ENCODE measurements around the gene A3GALT2. TPM values are rescaled to one million over a fixed set of nuclear protein-coding genes. Genes with fewer than 3 reads are reported as not detected.

A3GALT2 gene
- total and polyA plus RNA-seq, 2 donors (not counting 1 experiment from before 2014, with no cell fraction given): not detected

- H3K4me3 Mint-ChIP-seq: peak overlapping the region; percentile 98
- peak overlapping the region; percentile 72 for H2AFZ ChIP-seq (ENCODE audit: insufficient read depth, low read depth, low read length, poor library complexity, severe bottlenecking)
Observed at GRCh38 chr1:33350611-33351280, 29.8 kb upstream of the A3GALT2 start.

More at GRCh38 chr1:33350611-33351280, 29.8 kb upstream of the A3GALT2 start:
- H3K9me3 ChIP-seq (ENCODE audit: control extremely low read depth in 1 of 3, control insufficient read depth in 2 of 3, insufficient read depth in 1 of 3, low read length in 2 of 3): no peaks in the 10 kb centered on the region
- H4K20me1 ChIP-seq (ENCODE audit: control insufficient read depth, insufficient read depth, low read length, poor library complexity, severe bottlenecking): peaks cover 21% of the 10 kb centered on the region
- H3K4me1 Mint-ChIP-seq: peaks cover 33% of the 10 kb centered on the region
- no peaks in the 10 kb centered on the region for H3K27me3 Mint-ChIP-seq
- 23% methylated on average over 4 of the region's 6 CpGs for WGBS (ENCODE audit: insufficient coverage)
- no peaks in the 10 kb centered on the region for H3K9me3 Mint-ChIP-seq (ENCODE audit: insufficient read depth)
- peak overlapping the region; percentile 84 for H3K4me2 ChIP-seq (replicated peaks; ENCODE audit: low read depth, low read length, poor library complexity, severe bottlenecking)
- peaks cover 16 to 20% of the 10 kb centered on the region in 2 donors for H3K4me1 ChIP-seq (ENCODE audit: control insufficient read depth in 2 of 2, insufficient read depth in 2 of 2, low read length in 2 of 2)
- H3K36me3 ChIP-seq (replicated peaks in 1 of 2; ENCODE audit: control extremely low read depth in 1 of 2, control insufficient read depth in 1 of 2, extremely low read depth in 1 of 2, insufficient read depth in 2 of 2, low read length in 1 of 2): no peaks in the 10 kb centered on the region
- H3K27ac ChIP-seq (ENCODE audit: low read length in 2 of 2): peak overlapping the region; percentile 71 to 81
- ATAC-seq (ENCODE audit: low read depth) (no peak), DNase-seq (no peak)
- POLR2A ChIA-PET: interaction anchor here (0.6 to 0.7 kb wide), 3 partner anchors 22 to 1744 kb away, joined by 3 to 4 read pairs (median 4); no protein-coding TSS in a partner anchor
- peaks cover 34% of the 10 kb centered on the region for H3K79me2 ChIP-seq (ENCODE audit: control insufficient read depth, insufficient read depth, low read length)
- CTCF ChIA-PET: interaction anchor here (0.7 to 2.3 kb wide), 3 partner anchors 9 to 55 kb away, joined by 3 to 10 read pairs (median 7); no protein-coding TSS in a partner anchor
- intact Hi-C loops (cut with micrococcal nuclease): loop anchor here (1.0 to 5.0 kb wide), 5 partner anchors 53 to 533 kb away; partner anchors contain the start of genes PHC2, S100PBP, TRIM62 and YARS1
- peak overlapping the region; percentile 45 to 76 (median 74) for H3K4me3 ChIP-seq (ENCODE audit: control extremely low read depth in 1 of 5, extremely low read depth in 1 of 5, insufficient read depth in 1 of 5, low read depth in 2 of 5, low read length in 4 of 5)
- peak overlapping the region; percentile 90 for H3K27ac Mint-ChIP-seq
- TF ChIP-seq, protein P1, sequence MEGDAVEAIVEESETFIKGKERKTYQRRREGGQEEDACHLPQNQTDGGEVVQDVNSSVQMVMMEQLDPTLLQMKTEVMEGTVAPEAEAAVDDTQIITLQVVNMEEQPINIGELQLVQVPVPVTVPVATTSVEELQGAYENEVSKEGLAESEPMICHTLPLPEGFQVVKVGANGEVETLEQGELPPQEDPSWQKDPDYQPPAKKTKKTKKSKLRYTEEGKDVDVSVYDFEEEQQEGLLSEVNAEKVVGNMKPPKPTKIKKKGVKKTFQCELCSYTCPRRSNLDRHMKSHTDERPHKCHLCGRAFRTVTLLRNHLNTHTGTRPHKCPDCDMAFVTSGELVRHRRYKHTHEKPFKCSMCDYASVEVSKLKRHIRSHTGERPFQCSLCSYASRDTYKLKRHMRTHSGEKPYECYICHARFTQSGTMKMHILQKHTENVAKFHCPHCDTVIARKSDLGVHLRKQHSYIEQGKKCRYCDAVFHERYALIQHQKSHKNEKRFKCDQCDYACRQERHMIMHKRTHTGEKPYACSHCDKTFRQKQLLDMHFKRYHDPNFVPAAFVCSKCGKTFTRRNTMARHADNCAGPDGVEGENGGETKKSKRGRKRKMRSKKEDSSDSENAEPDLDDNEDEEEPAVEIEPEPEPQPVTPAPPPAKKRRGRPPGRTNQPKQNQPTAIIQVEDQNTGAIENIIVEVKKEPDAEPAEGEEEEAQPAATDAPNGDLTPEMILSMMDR (IDR thresholded peaks at IDR 0.05): no peak
- no peak for TF ChIP-seq EZH2 (IDR thresholded peaks at IDR 0.05; ENCODE audit: borderline replicate concordance, insufficient read depth, low read depth, low read length, poor library complexity, severe bottlenecking)
- H3K9ac ChIP-seq (ENCODE audit: low read length): peak overlapping the region; percentile 67
- H3K27me3 ChIP-seq (replicated peaks in 1 of 4; ENCODE audit: control extremely low read depth in 1 of 4, control insufficient read depth in 3 of 4, insufficient read depth in 4 of 4, low read length in 3 of 4): peaks cover 0 to 3% (median 0%) of the 10 kb centered on the region in 4 experiments
